CD4-positive, alpha-beta memory T cell (primary cell): ENCODE data around the gene NIFK. TPM values are rescaled to one million over a fixed set of nuclear protein-coding genes. Genes with fewer than 3 reads are reported as not detected.
"Not testable (repeated sequence)": the region's sequence is repeated elsewhere in the genome, so short reads cannot be mapped to it uniquely, and the experiment has no call there.

Experiments used
- CTCF ChIA-PET: fragments of 350-600 bp; sonication (Branson Sonifier 250); formaldehyde crosslinking; loops from one replicate; lab custom pipeline; 2021; ENCODE audit warnings: inconsistent platforms; ENCODE audit not compliant: partially characterized antibody; lab: Charles Lee
- POLR2A ChIA-PET: fragments of 350-600 bp; sonication (Branson Sonifier 250); formaldehyde crosslinking; loops from one replicate; lab custom pipeline; 2021; ENCODE audit not compliant: partially characterized antibody; lab: Charles Lee
- DNase-seq, 5 donors: peaks; one replicate each; pipeline versions ENCODE4 v3.0.0 to v3.0.0-alpha.2; 2020 to 2022; ENCODE audit warnings: mixed read lengths in 1 of 5
- H3K27ac ChIP-seq: one replicate; pipeline ENCODE4 v1.7.0; 2013; ENCODE audit warnings: low read depth, low read length
- H3K27me3 ChIP-seq: 2 replicates; pipeline ENCODE4 v1.7.0; 2013; ENCODE audit warnings: mild to moderate bottlenecking, low read length, moderate library complexity; ENCODE audit not compliant: insufficient read depth
- H3K36me3 ChIP-seq: 2 replicates; pipeline ENCODE4 v1.7.0; 2013; ENCODE audit warnings: mild to moderate bottlenecking, low read length, moderate library complexity; ENCODE audit not compliant: insufficient read depth
- H3K4me1 ChIP-seq: 2 replicates; pipeline ENCODE4 v1.7.0; 2013; ENCODE audit warnings: mild to moderate bottlenecking, low read length, moderate library complexity; ENCODE audit not compliant: insufficient read depth
- H3K4me3 ChIP-seq, 2 donors: one replicate each; pipeline ENCODE4 v1.7.0; 2013; ENCODE audit warnings: low read length in 2 of 2, mild to moderate bottlenecking in 1 of 2
- H3K9me3 ChIP-seq, 2 donors: one replicate each; pipeline ENCODE4 v1.7.0; 2013; ENCODE audit warnings: low read length in 2 of 2, control low read depth in 1 of 2; ENCODE audit not compliant: control insufficient read depth in 1 of 2
- H3K27ac Mint-ChIP-seq, 7 donors: one replicate each; pipeline ENCODE4 v1.8.0; 2020 to 2021; ENCODE audit warnings: mixed read lengths in 7 of 7, mild to moderate bottlenecking in 6 of 7, inconsistent platforms in 3 of 7, moderate library complexity in 3 of 7
- H3K27me3 Mint-ChIP-seq, 2 donors: one replicate each; pipeline ENCODE4 v1.8.0; 2020 to 2021; ENCODE audit warnings: mixed read lengths in 2 of 2
- H3K36me3 Mint-ChIP-seq, 2 donors: one replicate each; pipeline ENCODE4 v1.8.0; 2020 to 2021; ENCODE audit warnings: mixed read lengths in 2 of 2, inconsistent platforms in 1 of 2, mild to moderate bottlenecking in 1 of 2
- H3K4me1 Mint-ChIP-seq, 4 donors: one replicate each; pipeline ENCODE4 v1.8.0; 2020 to 2021; ENCODE audit warnings: mixed read lengths in 4 of 4, mild to moderate bottlenecking in 1 of 4
- H3K4me3 Mint-ChIP-seq, 8 donors: one replicate each; pipeline ENCODE4 v1.8.0; 2020 to 2021; ENCODE audit warnings: mixed read lengths in 8 of 8, mild to moderate bottlenecking in 7 of 8, moderate library complexity in 6 of 8, inconsistent platforms in 3 of 8
- H3K9me3 Mint-ChIP-seq, 8 donors: one replicate each; pipeline ENCODE4 v1.8.0; 2020 to 2021; ENCODE audit warnings: mixed read lengths in 8 of 8, mild to moderate bottlenecking in 5 of 8, inconsistent platforms in 3 of 8, moderate library complexity in 1 of 8
- intact Hi-C: fragments of 100-400 bp; cut with micrococcal nuclease; formaldehyde crosslinking; loops from one replicate; pipeline ENCODE4 v1.15.1; 2023
- polyA plus RNA-seq, 2 donors: library from polyadenylated mRNA; unstranded; fragments of 300-500 nt; fragmentation: Illumina TruSeq; gene quantifications; one replicate each; pipeline ENCODE4 v1.2.3, GENCODE V29; 2021
- total RNA-seq, 2 experiments: library from RNA; stranded (reverse); gene quantifications; one replicate each; pipeline ENCODE4 v1.2.3, GENCODE V29; 2021

Gene NIFK
- total and polyA plus RNA-seq, 4 experiments from 2014 or later, result 61.6 to 82.5 (median 63.5) TPM

DNA sequence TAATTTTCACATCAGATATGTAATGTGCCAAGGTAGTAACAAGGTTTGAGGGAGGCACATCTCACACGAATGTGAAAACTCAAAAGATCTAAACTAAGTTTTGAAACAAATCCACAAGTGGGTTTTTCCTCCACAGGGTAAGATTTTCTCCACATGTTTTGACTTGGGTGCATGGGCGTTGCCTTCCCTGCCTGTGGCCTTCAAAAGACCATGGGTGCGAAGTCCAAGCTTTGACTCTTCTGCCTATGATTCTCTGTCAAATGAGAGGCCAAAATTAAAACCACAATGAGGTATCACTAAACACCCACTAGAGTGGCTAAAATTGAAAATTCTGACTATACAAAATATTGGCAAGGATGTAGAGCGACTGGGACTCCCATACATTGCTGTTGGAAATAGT is 30.7 kb downstream of the NIFK start:
- no peak for DNase-seq
- Mint-ChIP-seq H3K27me3 (no peaks in the 10 kb centered on the region), H3K27ac (no peak overlapping the region), H3K4me3 (no peak overlapping the region), H3K4me1 (peaks cover 6 to 16% (median 10%) of the 10 kb centered on the region in 4 donors), H3K9me3 (no peaks in the 10 kb centered on the region), H3K36me3 (no peaks in the 10 kb centered on the region)
- Histone ChIP-seq H3K4me3 (no peak overlapping the region), H3K36me3 (no peaks in the 10 kb centered on the region), H3K9me3 (no peaks in the 10 kb centered on the region), H3K27me3 (no peaks in the 10 kb centered on the region), H3K27ac (no peak overlapping the region), H3K4me1 (peaks cover 6% of the 10 kb centered on the region)
- ChIA-PET CTCF (interaction anchor here (0.7 kb wide), 1 partner anchor 16 kb away, joined by 3 read pairs; no protein-coding TSS in a partner anchor), POLR2A (no interaction called here)
- intact Hi-C loops, result no loop called here

DNA sequence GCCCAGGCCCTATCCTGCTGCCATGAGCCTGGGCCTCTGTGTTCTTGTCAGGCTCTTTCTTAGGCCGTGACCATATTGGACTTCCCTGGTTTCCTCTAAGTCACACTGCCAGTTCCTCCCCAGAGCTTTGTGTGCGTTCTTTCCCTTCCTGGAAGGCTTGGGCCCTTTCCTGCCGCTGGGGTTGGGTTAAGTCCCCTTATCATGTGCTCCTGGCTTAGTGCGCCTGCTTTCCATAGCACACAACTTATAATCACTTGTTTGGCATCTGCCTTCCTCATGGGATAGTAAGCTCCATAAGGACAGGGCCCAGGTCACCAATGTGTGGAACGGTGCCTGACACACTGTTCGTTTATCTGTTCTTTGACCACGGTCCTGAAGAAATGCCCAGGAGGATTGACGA is 31.3 kb downstream of the NIFK start:
- DNase-seq, result no peak
- intact Hi-C loops, result no loop called here
- Mint-ChIP-seq H3K4me3 (no peak overlapping the region), H3K27ac (no peak overlapping the region), H3K36me3 (no peaks in the 10 kb centered on the region), H3K27me3 (no peaks in the 10 kb centered on the region), H3K9me3 (peaks cover 0 to 1% (median 0%) of the 10 kb centered on the region in 8 donors), H3K4me1 (peaks cover 12 to 22% (median 15%) of the 10 kb centered on the region in 4 donors)
- Histone ChIP-seq H3K4me1 (peaks cover 12% of the 10 kb centered on the region), H3K36me3 (no peaks in the 10 kb centered on the region), H3K9me3 (no peaks in the 10 kb centered on the region), H3K4me3 (no peak overlapping the region), H3K27me3 (no peaks in the 10 kb centered on the region), H3K27ac (no peak overlapping the region)
- POLR2A ChIA-PET, result no interaction called here
- CTCF ChIA-PET, result no interaction called here

DNA sequence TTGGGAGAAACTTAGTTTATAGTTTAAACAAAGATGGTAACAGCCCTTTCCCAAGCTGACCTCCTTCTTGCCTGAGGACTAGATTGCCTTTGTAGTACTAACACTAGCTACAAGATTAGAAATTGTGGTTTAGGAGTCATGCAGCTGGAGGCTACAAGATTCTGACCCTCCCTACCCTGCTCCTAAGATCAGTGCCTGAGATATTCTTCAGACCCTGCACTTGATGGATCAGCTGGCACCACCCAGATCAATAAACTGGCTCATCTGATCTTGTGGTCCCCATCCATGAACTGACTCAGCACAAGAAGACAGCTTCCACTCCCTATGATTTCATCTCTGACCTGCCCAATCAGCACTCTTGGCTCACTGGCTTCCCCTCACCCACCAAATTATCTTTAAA is 34.9 kb downstream of the NIFK start:
- H3K27me3 ChIP-seq, intact Hi-C loops, DNase-seq, CTCF ChIA-PET, H3K9me3 Mint-ChIP-seq, H3K4me3 ChIP-seq, H3K27me3 Mint-ChIP-seq, H3K36me3 ChIP-seq, H3K9me3 ChIP-seq, H3K27ac ChIP-seq, H3K36me3 Mint-ChIP-seq: not testable (repeated sequence)
- POLR2A ChIA-PET, result interaction anchor here (1.2 to 5.1 kb wide), 3 partner anchors 52 to 170 kb away, joined by 4 to 69 read pairs (median 39); partner anchors contain the start of genes CLASP1 and RNU4ATAC
- peaks cover 27 to 51% (median 36%) of the 10 kb centered on the region in 4 donors for H3K4me1 Mint-ChIP-seq
- H3K27ac Mint-ChIP-seq, result peak overlapping the region in 6 of 7 donors; percentile 92 to 99 (median 98)
- H3K4me3 Mint-ChIP-seq, result peak overlapping the region in 1 of 8 donors; percentile 7
- peaks cover 32% of the 10 kb centered on the region for H3K4me1 ChIP-seq

DNA sequence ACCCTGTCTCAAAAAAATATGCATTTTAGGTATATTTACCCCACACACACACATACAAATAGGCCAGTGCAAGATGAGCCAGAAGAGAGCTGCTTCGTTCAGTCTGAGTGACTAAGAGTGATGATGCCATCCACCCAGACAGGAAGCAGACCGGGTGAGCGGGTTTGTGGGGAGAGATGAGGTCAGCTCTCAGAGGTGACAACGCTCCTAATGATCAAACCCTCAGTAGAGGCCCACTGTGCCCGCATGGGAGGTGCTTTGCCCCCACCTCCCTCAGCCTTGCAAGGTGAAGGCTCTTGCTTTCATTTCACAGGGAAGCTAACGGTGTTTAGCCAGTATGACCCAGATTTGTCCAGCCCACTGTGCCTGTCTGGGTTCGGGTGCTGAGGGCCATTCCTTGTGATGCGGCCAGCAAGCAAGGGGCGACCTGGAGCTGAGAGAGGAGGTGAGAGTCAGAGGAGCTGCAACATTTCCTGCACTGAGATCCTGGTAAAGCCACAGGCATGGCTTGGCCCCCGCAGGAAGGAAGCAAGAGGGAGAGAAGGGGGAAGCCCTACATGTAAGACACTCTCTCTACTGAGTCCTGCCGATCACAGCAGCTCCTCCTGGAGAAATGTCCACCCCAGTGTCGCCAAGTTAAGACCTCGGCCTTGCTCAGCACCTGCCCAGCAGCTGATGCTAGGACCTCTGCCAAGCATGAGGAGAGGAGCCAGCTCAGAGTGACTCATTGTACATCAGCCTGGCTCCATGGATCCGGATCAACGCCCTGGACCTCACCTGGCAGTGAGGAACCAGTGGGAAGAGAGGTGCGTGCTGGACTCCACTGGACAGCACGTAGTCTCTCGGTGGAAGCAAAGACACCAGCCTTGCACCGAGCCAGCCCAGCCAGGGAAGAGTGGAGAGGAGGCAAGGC is 37.0 kb downstream of the NIFK start:
- H3K36me3 Mint-ChIP-seq, result no peaks in the 10 kb centered on the region
- intact Hi-C loops, result loop anchor here (1.0 kb wide), 4 partner anchors 19 to 168 kb away; partner anchors contain the start of genes CLASP1 and NIFK
- ChIA-PET POLR2A (interaction anchor here (0.9 to 5.1 kb wide), 11 partner anchors 8 to 171 kb away, joined by 3 to 69 read pairs (median 5); partner anchors contain the start of genes CLASP1, NIFK and RNU4ATAC), CTCF (interaction anchor here (0.9 to 1.8 kb wide), 8 partner anchors 19 to 169 kb away, joined by 3 to 11 read pairs (median 3); partner anchors contain the start of genes CLASP1 and RNU4ATAC)
- no peaks in the 10 kb centered on the region for H3K27me3 Mint-ChIP-seq
- Histone ChIP-seq H3K27me3 (no peaks in the 10 kb centered on the region), H3K9me3 (no peaks in the 10 kb centered on the region), H3K4me3 (peak overlapping the region; percentile 5 to 36), H3K36me3 (no peaks in the 10 kb centered on the region), H3K27ac (peak overlapping the region; percentile 55), H3K4me1 (peaks cover 32% of the 10 kb centered on the region)
- DNase-seq, result peak; percentile 80 to 98 (median 83)
- H3K4me1 Mint-ChIP-seq, result peaks cover 27 to 51% (median 36%) of the 10 kb centered on the region in 4 donors
- peak overlapping the region; percentile 92 to 99 (median 99) for H3K27ac Mint-ChIP-seq
- peaks cover 0 to 1% (median 0%) of the 10 kb centered on the region in 8 donors for H3K9me3 Mint-ChIP-seq
- H3K4me3 Mint-ChIP-seq, result peak overlapping the region; percentile 82 to 92 (median 84)

DNA sequence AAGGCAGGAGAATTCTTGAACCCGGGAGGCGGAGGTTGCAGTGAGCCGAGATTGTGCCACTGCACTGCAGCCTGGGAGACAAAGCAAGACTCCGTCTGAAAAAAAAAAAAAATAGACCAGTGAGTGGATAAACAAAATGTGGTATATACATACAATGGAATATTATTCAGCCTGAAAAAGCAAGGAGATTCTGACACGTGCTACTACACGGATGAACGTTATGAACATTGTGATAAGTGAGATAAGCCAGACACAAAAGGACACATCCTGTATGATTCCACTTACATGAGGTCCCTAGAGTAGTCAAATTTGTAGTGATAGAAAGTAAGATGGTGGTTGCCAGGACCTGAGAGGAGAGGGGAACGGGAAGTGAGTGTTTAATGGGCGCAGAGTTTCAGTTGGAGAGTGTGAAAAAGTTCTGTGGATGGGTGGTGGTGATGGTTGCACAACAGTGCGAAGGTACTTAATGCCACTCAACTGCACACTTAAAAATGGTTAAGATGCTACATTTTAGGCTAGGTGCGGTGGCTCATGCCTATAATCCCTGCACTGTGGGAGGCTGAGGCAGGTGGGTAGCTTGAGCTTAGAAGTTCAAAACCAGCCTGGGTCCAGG is 38.3 kb downstream of the NIFK start:
- no peak for DNase-seq
- no peak overlapping the region for H3K4me3 ChIP-seq
- H3K27ac Mint-ChIP-seq, result peak overlapping the region; percentile 85 to 99 (median 98)
- no peaks in the 10 kb centered on the region for H3K9me3 ChIP-seq
- H3K27me3 ChIP-seq, result no peaks in the 10 kb centered on the region
- intact Hi-C loops, result no loop called here
- POLR2A ChIA-PET, result interaction anchor here (1.2 to 5.1 kb wide), 7 partner anchors 20 to 169 kb away, joined by 3 to 69 read pairs (median 17); partner anchors contain the start of genes CLASP1, NIFK and RNU4ATAC
- H3K9me3 Mint-ChIP-seq, result peaks cover 0 to 1% (median 0%) of the 10 kb centered on the region in 8 donors
- no peaks in the 10 kb centered on the region for H3K36me3 ChIP-seq
- H3K4me1 Mint-ChIP-seq, result peaks cover 27 to 51% (median 36%) of the 10 kb centered on the region in 4 donors
- CTCF ChIA-PET, result interaction anchor here (1.0 kb wide), 1 partner anchor 20 kb away, joined by 3 read pairs; no protein-coding TSS in a partner anchor
- H3K36me3 Mint-ChIP-seq, result no peaks in the 10 kb centered on the region
- peak overlapping the region; percentile 55 for H3K27ac ChIP-seq
- peaks cover 32% of the 10 kb centered on the region for H3K4me1 ChIP-seq
- no peaks in the 10 kb centered on the region for H3K27me3 Mint-ChIP-seq
- H3K4me3 Mint-ChIP-seq, result peak overlapping the region in 3 of 8 donors; percentile 17 to 83 (median 31)

DNA sequence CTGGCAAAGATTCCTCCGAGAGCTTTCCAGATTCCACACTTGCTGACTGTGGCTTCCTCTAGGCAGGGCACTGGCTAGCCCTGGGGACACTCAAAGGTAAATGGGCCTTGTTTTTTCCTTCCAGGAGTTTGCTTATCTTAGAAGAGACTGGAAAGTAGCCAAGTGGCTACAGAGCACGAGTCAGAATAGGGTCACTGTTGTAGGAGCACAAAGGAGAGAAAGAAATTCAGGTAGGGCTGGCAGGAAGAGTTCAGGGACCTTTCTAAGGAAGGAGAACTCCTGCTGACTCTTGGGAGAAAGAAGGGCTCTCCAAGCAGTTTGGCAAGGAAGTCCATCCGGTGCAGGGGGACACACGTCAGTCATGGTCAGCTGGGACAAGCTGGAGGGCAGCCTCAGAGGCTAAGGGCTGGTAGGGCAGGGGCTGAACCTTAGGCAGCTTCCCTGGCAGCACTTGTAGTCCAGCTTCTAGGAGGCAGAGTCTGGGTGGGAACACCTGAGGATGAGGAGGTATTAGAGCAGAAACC is 39.5 kb downstream of the NIFK start:
- no peak for DNase-seq
- H3K27me3 Mint-ChIP-seq, result no peaks in the 10 kb centered on the region
- Histone ChIP-seq H3K4me3 (no peak overlapping the region), H3K27ac (no peak overlapping the region), H3K36me3 (no peaks in the 10 kb centered on the region), H3K4me1 (peaks cover 32% of the 10 kb centered on the region), H3K27me3 (no peaks in the 10 kb centered on the region), H3K9me3 (no peaks in the 10 kb centered on the region)
- intact Hi-C loops, result no loop called here
- H3K36me3 Mint-ChIP-seq, result no peaks in the 10 kb centered on the region
- H3K9me3 Mint-ChIP-seq, result peaks cover 0 to 1% (median 0%) of the 10 kb centered on the region in 8 donors
- H3K27ac Mint-ChIP-seq, result peak overlapping the region in 5 of 7 donors; percentile 58 to 92 (median 88)
- H3K4me1 Mint-ChIP-seq, result peaks cover 27 to 47% (median 36%) of the 10 kb centered on the region in 4 donors
- ChIA-PET CTCF (no interaction called here), POLR2A (interaction anchor here (0.9 to 5.1 kb wide), 2 partner anchors 47 to 167 kb away, joined by 3 to 69 read pairs; partner anchors contain the start of genes CLASP1 and RNU4ATAC)
- H3K4me3 Mint-ChIP-seq, result no peak overlapping the region
